GM21619 (cell line): ENCODE results near the gene KCTD19.

Experiments
- ATAC-seq: cut with Tn5 transposase; IDR thresholded peaks from one replicate; pipeline ENCODE4 v1.9.1; 2021; ENCODE audit not compliant: unreplicated experiment

The KCTD19 gene

GRCh38 chr16:67244387-67245185 lies 82.0 kb downstream of the KCTD19 start:
- ATAC-seq = peak; percentile 43

GRCh38 chr16:67243481-67243880 lies 83.1 kb downstream of the KCTD19 start:
- ATAC-seq = no peak

- no peak for ATAC-seq
Observed at GRCh38 chr16:67242138-67242730, 84.3 kb downstream of the KCTD19 start.

DNA sequence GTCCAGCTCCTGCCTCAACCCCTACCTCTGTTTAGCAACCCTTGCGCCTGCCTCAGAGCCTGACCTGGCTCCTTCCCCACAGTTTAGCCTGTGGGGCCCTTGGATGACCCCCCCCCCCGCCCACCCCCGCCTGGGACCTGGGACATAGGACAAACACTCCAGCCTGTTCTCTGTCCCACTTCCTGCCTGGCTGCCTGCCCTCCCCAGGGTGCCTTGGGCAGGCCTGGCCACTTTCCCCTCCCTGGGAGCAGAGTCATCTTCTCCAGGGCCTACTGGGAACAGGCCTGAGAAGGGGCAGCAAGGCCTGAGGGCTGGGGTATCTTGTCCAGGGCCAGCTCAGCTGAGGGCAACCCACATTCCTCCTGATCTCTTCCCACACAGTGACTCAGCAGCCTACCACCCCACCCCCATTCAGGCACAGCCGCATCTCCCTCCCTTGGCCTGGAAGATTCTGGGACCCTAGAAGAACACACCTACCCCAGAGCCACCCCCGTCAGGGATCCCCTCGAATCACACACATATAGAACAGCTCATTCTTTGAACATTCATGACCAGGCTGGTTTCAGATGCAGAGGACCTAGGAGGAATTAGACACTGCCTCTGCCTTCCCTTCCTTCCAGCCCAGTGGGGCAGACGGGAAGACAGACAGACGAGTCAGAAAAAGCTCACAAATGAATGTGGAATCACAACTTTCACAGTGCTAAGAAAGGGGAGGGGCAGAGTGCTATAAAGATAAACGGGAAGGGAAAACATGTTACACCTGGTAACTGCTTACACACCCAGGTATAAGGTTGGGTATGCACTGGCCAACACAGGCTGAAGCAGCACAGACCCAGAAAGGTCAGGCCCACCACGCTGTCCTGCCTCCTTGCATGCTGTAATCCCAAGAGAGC lies 85.3 kb downstream of the KCTD19 start:
- no peak for ATAC-seq

GRCh38 chr16:67240506-67240905 lies 86.0 kb downstream of the KCTD19 start:
- no peak for ATAC-seq
